Right atrium auricular region (tissue), 2 donors: Measurements from ENCODE around the gene SORBS1. TPM values are rescaled to one million over a fixed set of nuclear protein-coding genes. Genes with fewer than 3 reads are reported as not detected.
A peak's percentile ranks its signal among the peaks of the same experiment; 100 is the strongest.

Experiments
- DNase-seq: peaks from one replicate; pipeline ENCODE4 v3.0.0-alpha.2; 2019; ENCODE audit warnings: low spot score
- H3K27ac ChIP-seq, 2 donors: fragments of 200-600 bp; sonication (generic); 1 replicate in 1 of 2; 2 replicates in 1 of 2; pipeline ENCODE4 v1.5.1; 2016 to 2019
- H3K27me3 ChIP-seq, 2 donors: fragments of 200-600 bp; sonication (generic); one replicate each; pipeline versions ENCODE4 v1.5.1 to v1.6.0; 2017 to 2019
- H3K36me3 ChIP-seq: fragments of 200-600 bp; sonication (generic); one replicate; pipeline ENCODE4 v1.5.1; 2016
- H3K4me1 ChIP-seq, 2 donors: fragments of 200-600 bp; sonication (generic); one replicate each; pipeline versions ENCODE4 v1.5.1 to v1.6.0; 2017 to 2019
- H3K4me3 ChIP-seq, 2 donors: fragments of 200-600 bp; sonication (generic); 1 replicate in 1 of 2; 2 replicates in 1 of 2; pipeline ENCODE4 v1.5.1; 2017 to 2019; ENCODE audit warnings: mild to moderate bottlenecking in 1 of 2, moderate library complexity in 1 of 2
- H3K9me3 ChIP-seq, 2 donors: fragments of 200-600 bp; sonication (generic); one replicate each; pipeline ENCODE4 v1.5.1; 2019
- CTCF ChIP-seq, 2 donors: fragments of 200-600 bp; sonication (generic); IDR thresholded peaks; one replicate each; pipeline ENCODE4 v1.5.1; 2019; ENCODE audit warnings: antibody characterized with exemption in 2 of 2
- total RNA-seq, 2 donors: library from RNA; depleted of rRNA; stranded (reverse); fragments of >200 nt; gene quantifications; one replicate each; pipeline ENCODE4 v1.1.0, GENCODE V29; 2016

The SORBS1 gene
- total RNA-seq, 2 donors from 2014 or later: 742 to 815 TPM

GRCh38 chr10:95404462-95404858 lies 156.7 kb downstream of the SORBS1 start:
- Histone ChIP-seq H3K36me3 (peaks cover 88% of the 10 kb centered on the region), H3K9me3 (no peaks in the 10 kb centered on the region), H3K4me1 (peaks cover 0 to 69% of the 10 kb centered on the region in 2 donors), H3K27me3 (no peaks in the 10 kb centered on the region), H3K27ac (peak overlapping the region; percentile 95 to 99), H3K4me3 (no peak overlapping the region)
- TF ChIP-seq CTCF (IDR thresholded peaks at IDR 0.05): no peak
- DNase-seq: no peak

GRCh38 chr10:95403700-95404461 lies 157.3 kb downstream of the SORBS1 start:
- Histone ChIP-seq H3K4me1 (peaks cover 0 to 69% of the 10 kb centered on the region in 2 donors), H3K36me3 (peaks cover 88% of the 10 kb centered on the region), H3K27ac (peak overlapping the region; percentile 95 to 99), H3K9me3 (no peaks in the 10 kb centered on the region), H3K4me3 (no peak overlapping the region), H3K27me3 (no peaks in the 10 kb centered on the region)
- no peak for TF ChIP-seq CTCF (IDR thresholded peaks at IDR 0.05)
- no peak for DNase-seq

GRCh38 chr10:95401704-95402469 lies 159.3 kb downstream of the SORBS1 start:
- H3K9me3 ChIP-seq: no peaks in the 10 kb centered on the region
- no peak for DNase-seq
- TF ChIP-seq CTCF (IDR thresholded peaks at IDR 0.05): no peak
- H3K4me1 ChIP-seq: peaks cover 0 to 64% of the 10 kb centered on the region in 2 donors
- peaks cover 97% of the 10 kb centered on the region for H3K36me3 ChIP-seq
- H3K4me3 ChIP-seq: no peak overlapping the region
- H3K27ac ChIP-seq: peak overlapping the region; percentile 95 to 99
- H3K27me3 ChIP-seq: no peaks in the 10 kb centered on the region

- no peaks in the 10 kb centered on the region for H3K9me3 ChIP-seq
- peaks cover 0 to 58% of the 10 kb centered on the region in 2 donors for H3K4me1 ChIP-seq
- peak overlapping the region; percentile 95 to 99 for H3K27ac ChIP-seq
- H3K27me3 ChIP-seq: no peaks in the 10 kb centered on the region
- no peak for TF ChIP-seq CTCF (IDR thresholded peaks at IDR 0.05)
- no peak for DNase-seq
- H3K4me3 ChIP-seq: no peak overlapping the region
- peaks cover 99% of the 10 kb centered on the region for H3K36me3 ChIP-seq
Observed at GRCh38 chr10:95400787-95401186, 160.4 kb downstream of the SORBS1 start.

- Histone ChIP-seq H3K9me3 (no peaks in the 10 kb centered on the region), H3K36me3 (peaks cover 100% of the 10 kb centered on the region), H3K4me1 (peaks cover 0 to 53% of the 10 kb centered on the region in 2 donors), H3K27me3 (no peaks in the 10 kb centered on the region), H3K27ac (peak overlapping the region; percentile 95 to 99), H3K4me3 (no peak overlapping the region)
- no peak for TF ChIP-seq CTCF (IDR thresholded peaks at IDR 0.05)
- DNase-seq: no peak
Observed at GRCh38 chr10:95399183-95399582, 162.0 kb downstream of the SORBS1 start.
